ENCODE data around the gene ABLIM2. TPM values are rescaled to one million over a fixed set of nuclear protein-coding genes. Genes with fewer than 3 reads are reported as not detected.

ABLIM2 gene
- total and polyA plus RNA-seq, 2 of the 8 experiments (the other 6 are each of a cell fraction or from before 2014, with no cell fraction given), result 2.8 to 3.0 TPM

- Histone ChIP-seq H3K27me3 (replicated peaks in 1 of 4; ENCODE audit: control insufficient read depth in 3 of 4, extremely low read depth in 1 of 4, insufficient read depth in 3 of 4, low read length in 3 of 4) (no peaks in the 10 kb centered on the region), H2AFZ (ENCODE audit: low read length) (no peak overlapping the region), H4K8ac (ENCODE audit: extremely low read depth, insufficient read depth, low read length) (no peak overlapping the region), H3K4ac (replicated peaks; ENCODE audit: insufficient read length, low read depth, low read length) (no peak overlapping the region), H3K36me3 (ENCODE audit: control insufficient read depth in 2 of 4, insufficient read depth in 4 of 4, low read length in 3 of 4) (no peaks in the 10 kb centered on the region), H3K9ac (replicated peaks in 1 of 4; ENCODE audit: extremely low read depth in 1 of 4, low read depth in 3 of 4, low read length in 3 of 4) (no peak overlapping the region), H3K4me1 (replicated peaks in 1 of 4; ENCODE audit: control insufficient read depth in 3 of 4, insufficient read depth in 4 of 4, low read length in 3 of 4) (peaks cover 0 to 3% (median under 1%) of the 10 kb centered on the region in 4 experiments; a peak in 3 of 7 replicates), H3K56ac (replicated peaks; ENCODE audit: insufficient read length, low read depth, low read length) (no peak overlapping the region), H2AK5ac (ENCODE audit: low read depth, low read length) (no peak overlapping the region), H3K4me3 (ENCODE audit: extremely low read depth in 1 of 4, insufficient read depth in 2 of 4, low read depth in 3 of 4, low read length in 4 of 4) (no peak overlapping the region), H3K9me3 (ENCODE audit: insufficient read depth in 2 of 2, low read depth in 1 of 2, low read length in 1 of 2) (no peaks in the 10 kb centered on the region), H3K18ac (ENCODE audit: extremely low read depth, low read length) (no peak overlapping the region), H3K79me2 (ENCODE audit: control insufficient read depth in 1 of 2, insufficient read depth in 2 of 2, low read length in 2 of 2) (peaks cover 4 to 72% of the 10 kb centered on the region in 2 experiments; a peak in 3 of 4 replicates), H3K23me2 (ENCODE audit: low read depth, low read length) (no peaks in the 10 kb centered on the region), H3K27ac (ENCODE audit: low read depth, low read length) (no peak overlapping the region), H4K5ac (ENCODE audit: insufficient read length, low read depth, low read length) (no peak overlapping the region), H2BK5ac (ENCODE audit: low read depth, low read length) (no peak overlapping the region), H2BK15ac (ENCODE audit: low read length) (no peak overlapping the region), H2BK20ac (ENCODE audit: low read length) (no peak overlapping the region), H3K14ac (ENCODE audit: insufficient read length) (no peak overlapping the region), H3K4me2 (ENCODE audit: insufficient read depth in 1 of 2, low read depth in 2 of 2, low read length in 2 of 2) (no peak overlapping the region), H3K23ac (ENCODE audit: insufficient read length) (no peak overlapping the region), H2BK120ac (replicated peaks; ENCODE audit: low read depth, low read length) (no peak overlapping the region), H3K79me1 (ENCODE audit: low read depth, low read length) (peaks cover 3% of the 10 kb centered on the region), H2BK12ac (ENCODE audit: low read depth, low read length) (no peak overlapping the region), H4K91ac (replicated peaks; ENCODE audit: insufficient read length, low read length) (no peak overlapping the region), H4K20me1 (replicated peaks in 1 of 2; ENCODE audit: control insufficient read depth in 1 of 2, insufficient read depth in 2 of 2, low read length in 2 of 2) (peaks cover 0 to 2% of the 10 kb centered on the region in 2 experiments)
- CTCF ChIA-PET (ENCODE audit: partially characterized antibody), result interaction anchor here (1.0 to 1.6 kb wide), 3 partner anchors 17 to 118 kb away, joined by 3 to 4 read pairs (median 4); no protein-coding TSS in a partner anchor
- TF ChIP-seq TEAD4 (IDR thresholded peaks at IDR 0.05; ENCODE audit: low read depth, low read length), result no peak
- TF ChIP-seq RNF2 (IDR thresholded peaks at IDR 0.05; ENCODE audit: borderline replicate concordance, low read depth, low read length, missing control alignments, poor library complexity, severe bottlenecking), result no peak
- no peak for TF ChIP-seq RXRA (IDR thresholded peaks at IDR 0.05; ENCODE audit: insufficient read depth, low read depth, low read length)
- TF ChIP-seq SP4 (IDR thresholded peaks at IDR 0.05; ENCODE audit: low read length), result no peak
- TF ChIP-seq SIRT6 (IDR thresholded peaks at IDR 0.05; ENCODE audit: low read length), result no peak
- no peak for TF ChIP-seq RBBP5 (IDR thresholded peaks at IDR 0.05; ENCODE audit: borderline replicate concordance, low read depth, low read length)
- POLR2A ChIA-PET (ENCODE audit: partially characterized antibody), result interaction anchor here (2.5 kb wide), 1 partner anchor 14 kb away, joined by 10 read pairs; no protein-coding TSS in a partner anchor
- FAIRE-seq, result no peak
- DNase-seq (ENCODE audit: low read depth in 1 of 2, low spot score in 2 of 2), result no peak
- WGBS, 2 experiments (ENCODE audit: extremely low coverage in 1 of 2, insufficient coverage in 1 of 2, insufficient read length in 1 of 2, insufficient replicate concordance in 2 of 2, low coverage in 1 of 2, low lambda C conversion rate in 2 of 2, missing lambda C conversion rate in 1 of 2), result 82% methylated on average over 7 of the region's 7 CpGs; no CpG with 5 or more reads in 1 of the 2 experiments
Measured at GRCh38 chr4:7924163-7924562, 234.4 kb downstream of the ABLIM2 start.

All from H1 (cell line).